HCT116 (cell line): ENCODE results near the gene ZNF236. TPM values are rescaled to one million over a fixed set of nuclear protein-coding genes. Genes with fewer than 3 reads are reported as not detected.

ENCODE experiments used
- ATAC-seq: fragments of 200-7000 bp; cut with Tn5 transposase; 2 replicates; pipeline ENCODE4 v1.9.1; 2020; ENCODE audit warnings: mild to moderate bottlenecking, moderate library complexity
- BruUV-seq: library from RNA; stranded (reverse); fragments of 400-500 nt; replicated peaks from 2 replicates; lab custom pipeline; 2021; lab: Mats Ljungman, UMichigan
- CTCF ChIA-PET: fragments of 300-600 bp; sonication (Branson Sonifier 250); formaldehyde crosslinking; loops from one replicate; lab custom pipeline; 2021; ENCODE audit warnings: antibody characterized with exemption; lab: Charles Lee
- POLR2A ChIA-PET: fragments of 300-600, 350-600 bp; sonication (Branson Sonifier 250); formaldehyde crosslinking; loops from one replicate; lab custom pipeline; 2021; ENCODE audit warnings: antibody characterized with exemption; lab: Charles Lee
- RAD21 ChIA-PET, 2 experiments: fragments of 300-600 bp; sonication (Branson Sonifier 250); formaldehyde crosslinking; loops; one replicate each; lab custom pipeline; 2023; ENCODE audit warnings: low total read pairs in 2 of 2; ENCODE audit not compliant: uncharacterized antibody in 2 of 2, unreplicated experiment in 2 of 2, low non-redundant PET in 1 of 2; lab: Charles Lee
- DNase-seq: peaks from one replicate; pipeline ENCODE4 v3.0.0-alpha.2; 2010; ENCODE audit warnings: low read depth, low spot score
- H2AFZ ChIP-seq: fragments of 200-600 bp; shearing (Covaris generic), sonication (generic); 2 replicates; pipeline ENCODE4 v1.6.1; 2017; ENCODE audit warnings: low read depth, mixed run types, mixed read lengths, antibody characterized with exemption, low read length; ENCODE audit not compliant: poor library complexity, severe bottlenecking
- H3K27ac ChIP-seq: 2 replicates; pipeline ENCODE4 v1.5.1; 2012; ENCODE audit warnings: low read depth, low read length
- H3K27me3 ChIP-seq: fragments of 200-600 bp; sonication (generic); 2 replicates; pipeline ENCODE4 v1.6.1; 2016; ENCODE audit warnings: mixed run types, low read length, mixed read lengths; ENCODE audit not compliant: insufficient read depth
- H3K36me3 ChIP-seq, 2 experiments: fragments of 200-500 bp in 1 of 2; fragments of 200-600 bp in 1 of 2; sonication (Bioruptor generic) in 1 of 2; sonication (generic) in 1 of 2; 2 replicates each; pipeline versions ENCODE4 v1.5.1 to v1.6.1; 2014 to 2016; ENCODE audit warnings: low read length in 2 of 2, inconsistent platforms in 1 of 2, mixed read lengths in 1 of 2, mixed run types in 1 of 2; ENCODE audit not compliant: insufficient read depth in 2 of 2, control insufficient read depth in 1 of 2
- H3K4me1 ChIP-seq, 2 experiments: fragments of 200-600 bp in 1 of 2; sonication (generic) in 1 of 2; 2 replicates each; pipeline versions ENCODE4 v1.5.1 to v1.6.1; 2012 to 2017; ENCODE audit warnings: low read length in 2 of 2, inconsistent platforms in 1 of 2, mild to moderate bottlenecking in 1 of 2, mixed read lengths in 1 of 2, mixed run types in 1 of 2, moderate library complexity in 1 of 2; ENCODE audit not compliant: insufficient read depth in 2 of 2, control insufficient read depth in 1 of 2
- H3K4me2 ChIP-seq: fragments of 200-600 bp; sonication (generic); 2 replicates; pipeline ENCODE4 v1.6.1; 2017; ENCODE audit warnings: mixed run types, low read length, mixed read lengths
- H3K4me3 ChIP-seq, 2 experiments: fragments of 200-600 bp in 1 of 2; sonication (generic) in 1 of 2; replicated peaks in 1 of 2; 2 replicates each; pipeline ENCODE4 v1.5.1; 2011 to 2016; ENCODE audit warnings: low read length in 2 of 2, control low read depth in 1 of 2, low read depth in 1 of 2, mild to moderate bottlenecking in 1 of 2, mixed read lengths in 1 of 2, mixed run types in 1 of 2
- H3K79me2 ChIP-seq: fragments of 200-600 bp; sonication (generic); 2 replicates; pipeline ENCODE4 v1.6.1; 2017; ENCODE audit warnings: mild to moderate bottlenecking, mixed run types, low read length, moderate library complexity, mixed read lengths; ENCODE audit not compliant: insufficient read depth
- H3K9ac ChIP-seq: fragments of 200-600 bp; sonication (generic); 2 replicates; pipeline ENCODE4 v1.6.1; 2016; ENCODE audit warnings: low read length, mixed read lengths
- H3K9me2 ChIP-seq: fragments of 200-600 bp; sonication (generic), shearing (Covaris generic); 2 replicates; pipeline ENCODE4 v1.6.1; 2017; ENCODE audit warnings: mixed run types, mild to moderate bottlenecking, moderate library complexity; ENCODE audit not compliant: insufficient read depth
- H3K9me3 ChIP-seq, 2 experiments: fragments of 200-500 bp in 1 of 2; fragments of 200-600 bp in 1 of 2; sonication (Bioruptor generic) in 1 of 2; sonication (generic) in 1 of 2; 2 replicates each; pipeline ENCODE4 v1.6.1; 2014 to 2017; ENCODE audit warnings: low read length in 2 of 2, mixed read lengths in 2 of 2, inconsistent platforms in 1 of 2, low read depth in 1 of 2, mild to moderate bottlenecking in 1 of 2, mixed run types in 1 of 2, moderate library complexity in 1 of 2; ENCODE audit not compliant: control insufficient read depth in 1 of 2, insufficient read depth in 1 of 2
- H4K20me1 ChIP-seq: fragments of 200-600 bp; sonication (generic), shearing (Covaris generic); 2 replicates; pipeline ENCODE4 v1.6.1; 2017; ENCODE audit warnings: mixed run types, mild to moderate bottlenecking, moderate library complexity; ENCODE audit not compliant: insufficient read depth
- ATF3 ChIP-seq: IDR thresholded peaks from 2 replicates; pipeline ENCODE4 v1.6.1; 2012
- CBX3 ChIP-seq: IDR thresholded peaks from 2 replicates; pipeline ENCODE4 v1.6.1; 2012; ENCODE audit warnings: low read depth
- TCF7L2 ChIP-seq: IDR thresholded peaks from 2 replicates; pipeline ENCODE4 v1.7.0; 2011; ENCODE audit warnings: borderline replicate concordance, inconsistent platforms; ENCODE audit not compliant: insufficient read depth, insufficient read length; ENCODE audit errors: extremely low read depth
- YY1 ChIP-seq: IDR thresholded peaks from 2 replicates; pipeline ENCODE4 v1.6.1; 2011; ENCODE audit warnings: low read length, low read depth, moderate library complexity, mild to moderate bottlenecking; ENCODE audit not compliant: insufficient replicate concordance; ENCODE audit errors: extremely low read depth
- intact Hi-C: fragments of 100-400 bp; cut with micrococcal nuclease; formaldehyde crosslinking; loops from 2 replicates; pipeline ENCODE4 v1.10.0; 2022
- total RNA-seq: library from RNA; stranded (reverse); gene quantifications from one replicate; pipeline ENCODE4 v1.2.1, GENCODE V29; 2021; ENCODE audit not compliant: unreplicated experiment

ZNF236 gene
- total RNA-seq, 1 experiment from 2014 or later: 15.0 TPM

DNA sequence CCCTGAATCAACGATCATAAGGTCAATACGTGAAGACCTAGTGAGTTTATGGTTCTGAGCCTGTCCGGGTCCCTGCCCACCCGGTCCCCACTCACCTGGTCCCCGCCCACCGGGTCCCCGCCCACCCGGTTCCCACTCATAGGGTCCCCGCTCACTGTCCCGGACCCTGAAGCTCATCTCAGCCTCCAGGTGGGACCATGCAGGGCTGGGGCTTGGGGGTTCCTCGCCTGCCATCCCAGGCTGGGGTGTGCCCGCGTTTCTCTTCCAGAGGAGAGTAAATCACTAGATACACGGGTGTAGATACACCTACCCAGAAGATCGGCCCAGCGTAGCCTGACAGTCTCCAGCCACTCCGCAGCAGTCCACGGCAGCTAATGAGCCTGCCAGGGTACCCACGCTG is 178.7 kb downstream of the ZNF236 start:
- Histone ChIP-seq H3K9me2 (no peaks in the 10 kb centered on the region), H3K4me1 (no peaks in the 10 kb centered on the region), H4K20me1 (no peaks in the 10 kb centered on the region), H3K36me3 (no peaks in the 10 kb centered on the region), H3K4me2 (no peak overlapping the region), H3K4me3 (no peak overlapping the region), H3K9ac (no peak overlapping the region), H2AFZ (no peak overlapping the region), H3K79me2 (no peaks in the 10 kb centered on the region), H3K27me3 (no peaks in the 10 kb centered on the region), H3K9me3 (no peaks in the 10 kb centered on the region), H3K27ac (no peak overlapping the region)
- ChIA-PET POLR2A (no interaction called here), RAD21 (interaction anchor here in 1 of 2 experiments (0.6 kb wide), 1 partner anchor 222 kb away, joined by 3 read pairs; no protein-coding TSS in a partner anchor), CTCF (interaction anchor here (1.0 to 3.2 kb wide), 8 partner anchors 10 to 211 kb away, joined by 3 to 25 read pairs (median 4); no protein-coding TSS in a partner anchor)
- intact Hi-C loops: loop anchor here (5.0 to 10.0 kb wide), 4 partner anchors 54 to 1984 kb away; partner anchors contain the start of gene MBP
- BruUV-seq: no TSS peak
- ATAC-seq: no peak
- TF ChIP-seq CBX3 (no peak), ATF3 (no peak), YY1 (no peak)
- no peak for DNase-seq

GRCh38 chr18:77001979-77002378 is 179.6 kb downstream of the ZNF236 start:
- BruUV-seq: no TSS peak
- no peaks in the 10 kb centered on the region for H3K79me2 ChIP-seq
- no peak for TF ChIP-seq CBX3
- TF ChIP-seq TCF7L2: no peak
- no peak overlapping the region for H3K4me2 ChIP-seq
- H3K9me2 ChIP-seq: no peaks in the 10 kb centered on the region
- no peaks in the 10 kb centered on the region for H3K36me3 ChIP-seq
- no peaks in the 10 kb centered on the region for H3K4me1 ChIP-seq
- intact Hi-C loops: loop anchor here (5.0 to 10.0 kb wide), 4 partner anchors 53 to 1983 kb away; partner anchors contain the start of gene MBP
- H2AFZ ChIP-seq: no peak overlapping the region
- ChIA-PET CTCF (interaction anchor here (3.2 kb wide), 1 partner anchor 210 kb away, joined by 25 read pairs; no protein-coding TSS in a partner anchor), POLR2A (no interaction called here), RAD21 (no interaction called here)
- no peaks in the 10 kb centered on the region for H4K20me1 ChIP-seq
- no peak overlapping the region for H3K9ac ChIP-seq
- no peaks in the 10 kb centered on the region for H3K27me3 ChIP-seq
- no peaks in the 10 kb centered on the region for H3K9me3 ChIP-seq
- H3K4me3 ChIP-seq: no peak overlapping the region
- H3K27ac ChIP-seq: no peak overlapping the region
- ATAC-seq (no peak), DNase-seq (no peak)
